HG03095 (cell line): ENCODE data around the gene DUSP23.

Experiments
- ATAC-seq: cut with Tn5 transposase; IDR thresholded peaks from one replicate; pipeline ENCODE4 v1.9.1; 2021; ENCODE audit warnings: moderate library complexity; ENCODE audit not compliant: unreplicated experiment

The DUSP23 gene

DNA sequence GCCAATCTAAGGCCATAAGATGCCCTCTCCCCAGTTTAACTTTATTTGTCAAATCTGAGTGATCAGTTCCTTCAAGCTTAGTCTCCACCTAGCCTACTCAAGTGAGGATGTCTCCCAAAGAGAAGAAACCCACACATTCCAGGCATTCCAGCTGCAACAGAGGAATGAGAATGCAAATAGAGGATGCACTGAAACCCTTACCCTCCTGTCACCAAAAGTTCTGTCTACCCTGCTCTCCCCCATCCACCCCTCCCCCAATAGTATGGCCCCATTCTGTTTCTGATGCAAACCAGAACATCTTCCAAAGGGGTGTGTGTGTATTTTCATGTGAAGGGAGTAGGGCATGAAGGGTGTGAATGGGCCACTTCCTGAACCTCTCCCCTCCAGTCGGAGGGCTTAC, 3.0 kb downstream of the DUSP23 start:
- no peak for ATAC-seq

DNA sequence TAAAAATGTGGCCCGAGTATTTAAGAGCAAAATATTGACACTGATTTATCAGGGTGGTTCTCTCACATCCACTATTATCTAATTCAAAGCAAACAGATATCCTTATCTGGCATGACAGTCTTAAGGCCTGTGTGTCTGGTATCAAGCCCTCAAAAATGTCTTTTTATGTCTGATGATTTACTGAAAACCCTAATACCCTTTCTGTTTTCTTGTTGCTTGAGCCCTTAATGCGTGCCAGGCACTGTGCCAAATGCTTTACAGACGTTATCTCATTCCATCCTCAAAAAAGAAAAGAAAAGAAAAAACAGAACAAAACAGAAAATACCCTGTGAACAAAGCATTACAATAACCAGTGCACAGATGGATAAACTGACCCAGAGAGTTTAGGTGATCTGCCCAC, 5.7 kb downstream of the DUSP23 start:
- no peak for ATAC-seq

- ATAC-seq = no peak
Observed at GRCh38 chr1:159786966-159787365, 6.2 kb downstream of the DUSP23 start.

DNA sequence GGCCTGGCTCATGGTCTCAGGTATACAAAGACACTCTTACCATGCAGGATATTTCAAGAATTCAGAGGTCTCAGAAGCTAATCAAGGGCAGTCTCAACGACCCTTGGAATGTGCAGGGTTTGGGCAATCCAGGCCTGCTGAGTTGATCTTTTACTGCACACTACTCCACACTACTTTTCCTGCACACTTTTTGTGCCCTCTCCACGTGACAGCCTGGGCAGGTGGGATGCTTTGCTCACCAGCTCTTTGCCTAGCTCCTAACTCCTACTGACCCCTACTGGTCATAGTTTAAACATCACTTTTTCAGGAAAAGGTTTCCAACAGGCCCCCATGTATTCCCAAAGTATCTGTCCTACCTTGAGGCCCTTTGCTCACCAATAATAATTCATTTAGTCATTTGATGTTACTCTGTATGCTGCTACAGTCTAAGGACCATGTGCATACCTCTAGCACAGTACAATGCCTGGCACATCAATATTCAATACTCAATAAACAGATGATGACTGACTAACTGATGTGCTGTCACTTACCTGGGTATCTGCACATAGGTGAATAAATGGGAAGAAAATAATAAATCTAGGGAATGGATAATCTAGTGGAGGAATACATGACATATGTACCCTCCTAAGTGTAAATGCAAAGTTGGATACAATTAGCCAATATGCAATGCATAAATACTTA, 9.6 kb downstream of the DUSP23 start:
- no peak for ATAC-seq

DNA sequence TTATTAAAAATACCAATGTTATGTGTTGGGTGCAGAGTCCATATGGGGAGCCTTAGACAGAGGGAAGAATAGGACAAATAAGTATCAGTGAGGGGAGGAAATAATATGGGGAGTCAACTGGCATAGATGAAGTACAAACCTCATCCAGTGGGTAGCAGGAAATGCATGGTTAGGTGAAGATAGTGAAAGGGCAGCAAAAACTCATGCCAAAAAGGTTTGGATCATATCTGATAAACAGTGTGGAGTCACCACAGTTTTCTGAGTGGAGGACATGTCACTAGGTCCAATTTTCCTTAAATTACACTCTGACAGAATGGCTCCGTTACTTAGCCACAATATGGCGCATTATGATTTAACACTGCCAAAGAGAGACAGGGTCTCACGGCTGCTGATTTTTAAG, 10.3 kb downstream of the DUSP23 start:
- no peak for ATAC-seq

DNA sequence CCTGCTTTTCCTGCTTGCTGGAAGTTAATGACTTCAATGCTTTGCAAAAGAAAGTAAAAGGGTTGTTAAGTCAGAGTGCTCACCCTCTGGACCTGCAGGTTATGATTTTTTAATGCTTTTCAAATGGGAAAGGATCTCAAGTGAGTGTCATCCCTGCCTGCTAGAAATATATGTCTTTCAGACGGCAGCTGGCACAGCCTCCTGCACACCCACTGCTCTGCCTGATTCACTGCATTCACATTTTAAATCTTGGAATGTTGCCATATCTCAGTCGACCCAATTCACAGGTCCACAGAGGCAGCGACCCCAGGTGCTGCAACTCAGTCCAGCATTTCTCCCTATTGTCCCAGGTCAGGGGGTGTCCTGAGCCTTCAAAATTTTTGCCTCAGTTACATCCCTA, 10.7 kb downstream of the DUSP23 start:
- ATAC-seq = no peak

DNA sequence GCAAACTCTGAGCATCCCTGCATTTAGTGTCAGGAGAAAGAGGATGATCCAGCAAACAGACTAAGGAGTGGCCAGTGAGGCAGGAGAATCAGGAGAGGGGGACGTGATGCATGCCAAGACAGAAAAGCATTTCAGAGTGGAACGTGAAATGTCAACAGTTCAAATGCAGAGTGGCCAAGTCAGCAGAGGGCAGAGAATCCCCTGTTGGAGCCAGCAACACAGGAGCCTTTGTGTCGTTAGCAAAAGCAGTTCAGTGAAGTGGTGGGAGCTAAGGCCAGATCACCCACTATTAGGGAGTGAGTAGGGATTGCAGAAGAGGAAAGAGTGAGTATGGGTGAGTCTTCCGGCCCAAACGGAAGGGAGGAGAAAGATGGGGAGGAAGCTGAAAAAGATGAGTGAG, 14.8 kb downstream of the DUSP23 start:
- ATAC-seq = no peak

- ATAC-seq = no peak
Observed at GRCh38 chr1:159798893-159799292, 18.1 kb downstream of the DUSP23 start.

DNA sequence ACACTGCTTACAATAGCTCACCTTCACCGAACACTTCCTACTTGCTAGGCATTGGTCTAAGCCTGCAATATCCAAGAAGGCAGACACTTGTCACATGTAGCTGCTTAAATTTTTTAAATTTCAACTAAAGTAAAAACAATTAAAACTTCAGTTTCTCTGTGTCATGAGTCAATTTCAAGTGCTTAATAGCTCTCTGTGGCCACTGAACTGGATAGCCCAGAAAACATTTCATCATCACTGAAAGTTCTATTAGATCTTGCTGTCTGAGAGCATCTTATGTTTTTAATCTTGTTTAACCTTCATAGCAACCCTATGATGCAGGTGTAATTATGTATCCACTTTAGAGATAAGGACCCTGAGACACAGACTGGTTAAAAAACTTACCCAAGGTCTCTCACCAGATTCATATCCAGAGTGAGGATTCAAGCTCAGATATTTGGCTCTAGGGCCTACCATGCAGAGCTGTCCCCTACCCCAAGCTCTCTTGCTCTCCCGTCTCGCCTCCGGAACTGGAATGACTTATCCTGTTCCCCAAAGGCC, 18.8 kb downstream of the DUSP23 start:
- ATAC-seq = no peak

- ATAC-seq = no peak
Observed at GRCh38 chr1:159800177-159800930, 19.6 kb downstream of the DUSP23 start.

- ATAC-seq = no peak
Observed at GRCh38 chr1:159802111-159802510, 21.3 kb downstream of the DUSP23 start, which contains the start of gene FCRL6. Gene FCRL6 (plus strand): TSS chr1:159802360. CDS start chr1:159802425, 65 bp downstream.

GRCh38 chr1:159803956-159804689, 23.4 kb downstream of the DUSP23 start:
- no peak for ATAC-seq

- no peak for ATAC-seq
Observed at GRCh38 chr1:159804924-159805323, 24.2 kb downstream of the DUSP23 start.

DNA sequence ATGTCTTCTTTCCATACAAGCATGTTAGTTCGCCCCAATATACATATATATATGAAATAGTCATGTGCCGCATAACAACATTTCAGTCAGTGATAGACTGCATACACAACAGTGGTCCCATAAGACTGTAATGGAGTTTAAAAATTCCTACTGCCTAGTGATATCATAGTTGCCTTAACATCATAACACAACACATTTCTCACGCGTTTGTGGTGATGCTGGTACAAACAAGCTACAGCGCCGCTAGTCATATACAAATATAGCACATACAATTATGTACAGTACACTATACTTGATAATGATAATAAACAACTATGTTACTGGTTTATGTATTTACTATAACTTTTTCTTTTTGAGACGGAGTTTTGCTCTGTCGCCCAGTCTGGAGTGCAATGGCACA, 35.2 kb downstream of the DUSP23 start:
- no peak for ATAC-seq

DNA sequence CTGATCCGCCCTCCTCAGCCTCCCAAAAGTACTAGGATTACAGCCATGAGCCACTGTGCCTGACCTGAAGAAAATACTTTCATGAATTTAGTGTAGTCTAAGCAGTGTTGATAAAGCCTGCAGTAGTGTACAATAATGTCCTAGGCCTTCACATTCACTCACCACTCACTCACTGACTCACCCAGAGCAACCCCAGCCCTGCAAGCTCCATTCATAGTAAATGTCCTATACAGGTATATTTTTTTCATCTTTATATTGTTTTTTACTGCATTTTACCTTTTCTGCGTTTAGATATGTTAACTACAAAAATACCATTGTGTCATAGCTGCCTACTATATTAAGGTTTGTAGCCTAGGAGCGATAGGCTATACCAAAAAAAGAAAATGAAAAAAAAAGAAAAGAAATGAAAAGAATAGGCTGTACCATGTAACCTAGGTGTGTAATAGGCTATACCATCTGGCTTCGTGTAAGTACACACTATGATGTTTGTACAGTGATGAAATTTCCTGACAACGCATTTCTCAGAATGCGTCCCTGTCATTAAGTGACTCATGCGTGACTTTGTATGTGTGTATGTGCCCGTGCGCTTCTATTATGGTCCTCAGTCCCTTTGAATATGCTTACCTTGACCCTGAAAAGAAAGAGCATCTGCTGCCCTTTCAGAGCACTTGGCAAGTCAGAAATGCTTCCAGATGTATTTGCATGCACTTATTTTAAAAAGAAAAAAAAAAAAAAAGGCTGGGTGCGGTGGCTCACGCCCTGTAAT, 36.7 kb downstream of the DUSP23 start:
- ATAC-seq = no peak

DNA sequence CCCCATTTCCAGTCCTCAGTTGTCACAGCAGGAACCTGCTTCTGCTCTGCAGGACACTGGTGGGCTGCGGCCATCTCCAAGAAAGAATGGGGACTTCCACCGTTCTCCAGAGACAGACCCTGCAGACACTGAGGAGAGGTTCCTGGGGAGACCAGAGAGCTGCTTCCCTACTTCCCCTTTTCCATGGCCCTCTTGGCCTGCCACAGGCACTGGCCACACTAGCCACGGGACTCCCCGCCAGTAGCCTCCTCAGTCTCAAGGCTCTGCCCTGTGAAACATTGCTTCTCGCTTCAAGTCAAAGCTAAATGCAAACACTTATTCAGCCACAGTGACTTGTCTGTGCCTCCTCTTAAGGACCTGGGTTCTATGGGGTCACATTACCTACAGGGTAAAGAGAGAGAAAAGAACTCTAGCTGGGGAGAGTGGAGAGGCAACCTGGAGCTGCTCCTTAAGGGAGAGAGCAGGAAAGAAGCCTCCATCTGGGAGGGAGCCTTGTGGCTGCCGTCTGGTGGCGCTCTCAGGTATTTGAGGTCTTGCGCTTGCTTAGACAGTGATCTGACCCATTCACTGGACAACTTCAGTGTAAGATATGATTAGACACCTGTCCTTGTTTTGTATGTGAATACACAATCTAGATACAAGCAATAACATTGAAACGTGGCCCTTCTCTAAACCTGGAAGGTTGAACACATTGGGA, 40.6 kb downstream of the DUSP23 start:
- ATAC-seq = no peak

DNA sequence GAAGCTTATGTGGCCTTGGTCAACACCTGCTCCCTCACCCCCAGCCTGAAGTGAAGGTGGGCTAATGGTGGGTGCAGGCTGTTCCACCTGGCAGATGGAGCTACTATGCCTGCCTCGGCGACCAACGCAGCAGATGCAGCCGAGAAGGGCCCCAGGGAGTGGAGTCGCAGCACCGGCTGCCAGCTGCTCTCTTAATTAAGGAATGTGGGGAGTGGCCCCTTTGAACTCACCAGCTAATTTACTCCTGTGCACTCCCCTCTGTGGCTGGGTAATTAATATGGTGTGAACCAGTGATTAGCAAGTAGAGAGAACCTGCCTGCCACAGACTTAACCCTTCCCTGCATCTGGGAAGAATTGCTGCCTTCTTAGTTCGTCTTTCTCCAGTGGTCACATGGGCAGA, 42.6 kb downstream of the DUSP23 start:
- no peak for ATAC-seq

- no peak for ATAC-seq
Observed at GRCh38 chr1:159825564-159825963, 44.8 kb downstream of the DUSP23 start.

DNA sequence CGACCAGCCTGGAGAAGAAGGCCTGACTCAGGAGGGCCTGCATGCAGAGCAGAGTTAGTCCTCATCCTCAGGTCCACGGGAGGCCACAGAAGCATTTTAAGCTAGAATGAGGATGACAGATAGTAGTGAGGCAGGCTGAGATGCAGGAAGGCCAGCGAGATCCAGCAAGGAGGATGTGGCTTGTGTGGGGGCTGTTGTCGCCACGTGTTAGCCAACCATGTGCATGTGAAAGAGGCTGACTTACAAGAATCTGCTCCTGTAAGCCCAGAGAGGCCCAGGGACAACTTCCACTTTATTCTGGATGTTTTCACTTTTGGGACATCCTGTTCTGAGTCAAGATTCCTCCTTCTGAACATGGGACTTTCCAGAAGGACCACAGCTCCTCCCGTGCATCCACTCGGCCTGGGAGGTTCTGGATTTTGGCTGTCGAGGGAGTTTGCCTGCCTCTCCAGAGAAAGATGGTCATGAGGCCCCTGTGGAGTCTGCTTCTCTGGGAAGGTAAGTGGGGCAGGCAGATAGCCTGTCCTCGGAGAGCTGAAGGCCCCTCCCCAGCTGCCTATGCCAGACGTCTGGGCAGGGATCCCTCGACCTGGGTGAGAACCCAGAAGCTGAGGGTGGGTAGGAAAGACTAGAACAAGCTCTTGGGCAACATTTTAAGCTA, 45.8 kb downstream of the DUSP23 start, which contains the start of gene SLAMF8:
TSS of gene SLAMF8 (plus strand) at position 433 of the 661 bp plus-strand sequence. CDS start at position 459, 26 bp downstream.
- ATAC-seq = no peak

- no peak for ATAC-seq
Observed at GRCh38 chr1:159827102-159827490, 46.3 kb downstream of the DUSP23 start.
